Kasumi-1 (cell line): ENCODE measurements around the gene GTF3C4.

Source experiments
- DNase-seq, 2 experiments: peaks; one replicate each; lab custom pipeline; 2025; lab: John Stamatoyannopoulos, UW

The GTF3C4 gene

GRCh38 chr9:132647806-132648205 lies 22.5 kb upstream of the GTF3C4 start:
- DNase-seq, result no peak

GRCh38 chr9:132648283-132648682 lies 22.0 kb upstream of the GTF3C4 start:
- no peak for DNase-seq

DNA sequence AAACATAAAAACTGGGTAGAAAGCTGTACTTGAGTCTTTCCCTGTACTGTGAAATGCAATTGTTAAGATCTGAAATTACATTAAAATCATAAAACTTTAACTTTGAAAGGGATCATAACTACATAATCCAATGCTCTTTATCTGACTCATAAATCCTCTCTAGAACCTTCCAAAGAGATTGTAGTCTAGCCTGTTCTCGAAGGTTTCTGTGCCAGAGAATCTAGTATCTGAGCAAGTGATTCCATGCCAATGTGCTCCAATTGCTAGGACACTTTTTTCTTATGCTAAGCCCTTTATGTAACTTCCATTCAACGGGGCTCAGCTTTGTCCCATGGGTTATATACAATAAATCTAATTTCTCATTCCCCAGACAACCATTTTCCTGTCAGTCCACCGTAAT lies 21.6 kb upstream of the GTF3C4 start:
- DNase-seq, result no peak

DNA sequence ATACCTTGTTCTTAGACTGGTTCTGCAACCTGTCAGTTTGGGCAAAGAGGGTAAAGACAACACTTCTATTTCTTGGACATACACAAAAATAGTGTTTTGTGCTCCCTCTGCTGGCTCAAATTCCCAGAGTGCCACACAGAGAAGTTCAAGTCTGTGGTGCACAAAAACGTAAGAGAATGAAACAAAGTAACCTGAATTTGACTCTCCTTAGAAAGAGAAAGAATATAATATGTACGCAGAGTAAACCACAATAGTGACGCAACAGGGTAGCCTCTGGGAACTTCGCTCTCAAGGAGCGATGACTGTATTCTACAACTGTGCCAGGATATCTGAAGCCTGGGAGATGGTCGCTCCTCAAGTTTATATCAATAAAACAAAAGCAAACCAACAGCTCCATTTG lies 19.0 kb upstream of the GTF3C4 start:
- peak; percentile 23 to 47 for DNase-seq

GRCh38 chr9:132656299-132656698 lies 14.0 kb upstream of the GTF3C4 start:
- no peak for DNase-seq

DNA sequence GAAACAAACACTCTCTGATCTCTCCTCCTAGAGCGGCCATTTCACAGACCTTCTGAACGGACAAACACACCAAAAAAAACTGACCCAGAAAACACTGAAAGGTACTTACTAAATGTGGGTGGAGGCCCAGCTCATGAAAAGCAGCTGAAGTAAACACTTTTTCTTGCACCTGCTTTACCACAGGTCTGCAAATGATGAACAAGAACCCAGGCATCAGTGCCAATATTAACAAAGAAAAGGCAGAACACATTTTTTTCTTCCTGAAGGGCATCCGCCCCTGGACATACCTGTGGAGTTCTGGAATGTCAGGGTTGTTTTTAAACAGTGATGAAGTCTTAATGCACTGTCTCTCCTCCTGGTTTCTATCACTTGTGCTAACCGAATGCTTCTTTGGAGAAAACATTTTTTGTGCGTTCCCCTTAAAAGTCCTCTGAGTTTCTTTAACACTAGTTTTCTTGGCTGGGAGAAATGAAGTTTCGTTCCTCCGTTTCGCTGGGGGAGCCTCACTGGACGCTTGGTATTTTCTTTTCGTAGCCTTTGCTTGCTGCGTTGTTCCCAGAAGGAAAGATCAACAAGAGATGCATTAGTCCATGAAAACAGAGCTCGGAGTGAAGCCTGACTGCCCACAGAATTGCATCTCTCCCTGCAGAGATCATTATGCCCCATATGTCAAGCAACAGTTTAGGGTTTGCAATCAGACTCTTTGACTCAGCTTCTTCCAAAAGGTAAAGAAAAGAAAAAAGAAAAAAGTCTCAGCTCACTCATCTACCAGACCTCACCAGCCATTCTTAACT lies 7.9 kb upstream of the GTF3C4 start:
- DNase-seq, result no peak

DNA sequence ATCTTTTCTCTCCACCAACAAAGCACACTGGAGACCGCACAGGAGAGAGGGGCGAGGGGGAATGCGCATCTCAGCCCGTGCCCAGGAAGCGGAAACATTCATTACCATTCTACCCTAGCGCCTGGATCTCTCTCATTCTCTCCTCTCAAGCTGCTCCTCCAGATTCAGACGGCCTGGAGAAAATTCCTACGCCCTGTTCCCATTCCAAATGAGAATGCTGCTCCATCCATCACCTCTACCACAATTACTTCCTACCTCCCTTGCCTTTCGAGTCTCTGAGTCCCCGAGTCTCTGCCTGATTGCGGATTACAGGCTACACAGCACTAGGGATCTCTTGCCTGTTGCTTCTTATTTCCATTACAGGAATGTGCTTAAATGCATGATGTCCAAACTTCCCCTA lies 7.1 kb upstream of the GTF3C4 start:
- no peak for DNase-seq

DNA sequence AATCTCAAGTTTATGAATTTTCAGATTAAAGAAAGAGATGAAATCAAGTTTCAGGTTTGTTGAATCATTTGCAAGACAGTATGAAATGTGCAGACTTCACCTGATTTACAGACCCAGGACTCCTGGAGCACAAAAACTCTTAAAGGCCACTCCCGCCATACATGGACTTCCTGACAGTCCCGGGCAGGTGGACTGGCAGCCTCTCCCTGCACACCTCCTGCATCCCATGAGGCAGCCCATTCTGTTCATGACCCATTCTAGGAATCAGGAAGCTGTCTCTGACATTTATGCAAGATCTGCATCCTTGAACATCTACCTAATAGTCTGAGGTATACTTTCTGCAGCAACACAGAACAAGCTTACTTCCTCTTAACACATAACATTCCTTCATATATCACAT lies 6.4 kb upstream of the GTF3C4 start:
- no peak for DNase-seq

DNA sequence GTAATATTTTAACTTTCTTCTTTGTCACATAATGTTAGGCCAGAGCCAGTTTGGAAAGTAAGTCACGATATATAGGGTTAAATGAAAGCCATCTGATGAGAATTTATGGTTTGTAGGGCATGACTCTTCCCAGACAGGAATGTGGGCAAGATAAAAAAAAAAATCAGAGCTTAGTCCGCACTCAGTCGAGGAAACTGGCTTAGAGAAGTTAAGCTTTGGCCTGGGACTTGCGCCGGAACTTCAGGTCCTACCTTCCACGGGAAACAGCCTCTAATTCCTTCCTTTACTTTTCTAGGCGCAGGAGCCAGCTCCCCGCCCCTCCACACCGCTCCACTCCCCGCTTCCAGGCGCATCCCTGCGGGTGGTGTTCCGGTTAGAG lies 956 bp upstream of the GTF3C4 start:
- DNase-seq, result peak in 1 of 2 experiments; percentile 43

DNA sequence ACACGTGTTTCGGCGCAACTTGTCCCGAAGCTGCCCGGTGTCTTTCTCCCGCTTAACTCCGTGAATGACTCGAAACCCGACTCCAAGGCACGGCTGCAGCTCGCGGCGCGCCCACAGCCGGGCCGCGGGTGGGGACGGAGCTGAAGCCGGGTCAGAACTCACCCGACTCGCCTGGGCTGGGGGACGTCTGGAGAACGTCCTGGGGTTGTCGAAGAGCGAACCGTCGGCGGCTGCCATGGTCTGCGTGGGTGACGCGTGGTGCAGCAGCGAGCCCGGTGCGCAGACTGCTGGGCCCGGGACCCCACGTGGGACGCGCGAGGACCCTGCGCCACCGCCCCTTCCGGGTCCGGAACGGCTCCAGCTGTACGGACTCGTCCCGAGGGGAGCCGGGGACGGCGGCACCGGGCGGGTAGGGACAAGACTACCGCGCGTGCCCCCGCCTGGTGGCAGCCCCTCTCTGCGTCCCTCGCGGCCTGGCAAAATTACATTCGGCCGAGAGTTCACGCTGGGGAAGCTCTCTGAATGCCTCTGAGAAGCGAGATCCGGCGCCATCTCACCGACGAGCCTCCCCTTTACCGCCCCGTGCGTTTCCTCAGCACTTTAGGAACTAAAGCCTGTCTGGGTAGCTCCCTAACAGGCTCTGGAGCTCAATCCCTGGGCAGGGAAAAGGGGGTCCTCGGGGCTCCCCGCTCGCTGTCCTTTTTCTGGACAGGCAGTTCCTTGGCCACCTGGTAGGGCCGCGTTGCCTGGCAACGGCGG lies 387 bp upstream of the GTF3C4 start, which contains the start of gene DDX31:
Gene DDX31 (minus strand): TSS at position 286 of the 759 bp plus-strand sequence. CDS start 49 bp downstream, at position 237.
- peak; percentile 60 to 68 for DNase-seq

- no peak for DNase-seq
Measured at GRCh38 chr9:132671620-132672412, 1.6 kb downstream of the GTF3C4 start.

- peak; percentile 31 to 54 for DNase-seq
Measured at GRCh38 chr9:132672413-132672690, 2.1 kb downstream of the GTF3C4 start.

GRCh38 chr9:132673355-132673754 lies 3.1 kb downstream of the GTF3C4 start:
- DNase-seq, result peak; percentile 57 to 68

- no peak for DNase-seq
Measured at GRCh38 chr9:132674485-132674884, 4.2 kb downstream of the GTF3C4 start.

DNA sequence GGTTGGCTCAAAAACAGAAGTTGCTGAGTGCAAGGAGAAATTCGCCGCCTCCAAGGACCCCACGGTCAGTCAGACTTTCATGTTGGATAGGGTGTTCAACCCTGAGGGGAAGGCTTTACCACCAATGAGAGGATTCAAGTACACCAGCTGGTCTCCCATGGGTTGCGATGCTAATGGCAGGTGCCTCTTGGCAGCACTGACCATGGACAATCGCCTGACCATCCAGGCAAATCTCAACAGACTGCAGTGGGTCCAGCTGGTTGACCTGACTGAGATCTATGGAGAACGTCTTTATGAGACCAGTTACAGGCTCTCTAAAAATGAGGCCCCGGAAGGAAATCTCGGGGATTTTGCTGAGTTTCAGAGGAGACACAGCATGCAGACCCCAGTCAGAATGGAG lies 7.7 kb downstream of the GTF3C4 start:
- no peak for DNase-seq

DNA sequence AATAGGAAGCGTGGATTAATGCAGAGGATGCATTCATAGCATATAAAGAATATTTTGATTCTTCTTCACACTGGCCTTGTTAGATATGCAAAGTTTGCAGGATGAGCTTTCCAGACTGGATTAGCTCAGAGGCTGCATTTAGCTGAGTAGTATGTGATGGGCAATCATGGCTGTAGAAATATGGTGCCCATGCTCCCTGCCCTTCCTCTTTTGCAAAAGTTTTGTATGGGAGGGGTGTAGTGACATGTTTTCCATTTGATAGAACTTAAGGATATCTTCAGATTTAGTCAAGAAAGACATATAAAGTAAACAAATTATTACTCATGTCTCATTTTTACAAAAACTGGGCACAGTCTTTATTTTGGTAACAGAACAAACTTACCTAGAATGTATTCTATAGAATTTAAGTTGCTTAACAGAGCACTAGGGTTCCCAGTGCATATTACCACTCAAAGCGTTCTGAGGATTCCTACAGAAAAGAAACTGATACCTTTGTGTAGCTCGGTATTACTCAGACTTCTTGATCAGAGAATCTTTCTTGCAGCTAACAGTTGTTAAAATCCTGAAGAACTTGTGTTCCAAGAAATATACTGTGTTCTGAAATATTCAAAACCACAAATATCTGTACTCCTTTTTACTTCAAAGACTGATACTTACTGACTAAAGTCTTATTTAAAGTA lies 9.8 kb downstream of the GTF3C4 start:
- DNase-seq, result no peak

DNA sequence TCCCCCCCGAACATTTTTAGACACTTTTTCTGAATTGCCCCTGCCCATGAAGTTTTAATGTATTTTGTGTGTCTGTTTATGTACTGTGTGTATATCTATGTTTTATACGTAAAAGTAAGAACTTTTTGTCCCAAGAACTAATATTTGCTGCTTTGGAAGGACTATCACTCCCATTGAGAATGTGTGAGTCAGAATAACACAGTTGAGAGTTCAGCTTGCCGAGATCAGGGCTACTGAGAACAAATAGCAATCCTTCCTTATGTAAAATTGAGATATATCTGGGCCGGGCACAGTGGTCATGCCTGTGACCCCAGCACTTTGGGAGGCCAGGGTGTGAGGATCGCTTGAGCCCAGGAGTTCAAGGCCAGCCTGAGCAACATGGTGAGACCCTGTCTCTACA lies 11.3 kb downstream of the GTF3C4 start:
- no peak for DNase-seq

- DNase-seq, result no peak
Measured at GRCh38 chr9:132683873-132684272, 13.6 kb downstream of the GTF3C4 start.

GRCh38 chr9:132690696-132691095 lies 20.4 kb downstream of the GTF3C4 start:
- no peak for DNase-seq

- peak; percentile 40 to 56 for DNase-seq
Measured at GRCh38 chr9:132694144-132694543, 23.9 kb downstream of the GTF3C4 start.

- DNase-seq, result peak; percentile 5 to 23
Measured at GRCh38 chr9:132697230-132697629, 27.0 kb downstream of the GTF3C4 start.

DNA sequence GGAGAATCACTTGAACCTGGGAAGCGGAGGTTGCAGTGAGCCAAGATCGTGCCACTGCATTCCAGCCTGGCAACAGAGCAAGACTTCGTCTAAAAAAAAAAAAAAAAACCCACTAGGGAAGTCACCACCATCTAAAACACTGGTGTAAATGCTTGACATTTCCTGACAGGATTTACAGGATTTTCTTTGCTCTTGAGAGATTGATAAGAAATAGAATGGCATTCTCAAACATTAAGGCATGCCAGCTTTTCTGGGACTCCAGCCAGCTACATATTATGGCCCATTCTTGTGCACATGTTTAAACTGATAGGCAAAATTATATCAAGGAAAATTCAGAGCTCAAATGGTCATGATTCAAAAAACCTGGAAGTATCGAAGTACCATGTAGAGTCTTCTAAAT lies 28.7 kb downstream of the GTF3C4 start:
- no peak for DNase-seq
